Measurements from ENCODE around the gene SMYD3.
A peak's percentile ranks its signal among the peaks of the same experiment; 100 is the strongest.

Gene SMYD3

DNA sequence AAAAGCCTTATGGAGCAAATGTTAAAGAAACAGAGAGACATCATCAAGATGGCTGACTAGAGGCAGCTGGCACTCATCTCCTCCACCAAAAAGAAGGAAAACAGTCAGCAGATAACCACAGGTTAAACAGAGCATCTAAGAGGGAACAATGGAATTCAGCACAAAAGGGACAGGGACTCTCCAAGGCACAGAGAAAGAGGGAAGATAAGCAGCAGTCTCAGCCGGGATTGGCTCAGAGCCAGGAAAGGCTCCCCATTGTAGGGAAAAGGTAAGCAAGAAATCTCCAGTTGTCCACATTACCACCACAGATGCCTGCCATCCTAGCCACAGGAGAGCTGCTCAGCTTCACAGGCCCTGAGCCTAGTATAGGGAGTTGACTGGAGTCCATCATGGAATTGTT lies 605.5 kb downstream of the SMYD3 start:
- no peak for DNase-seq (ENCODE audit: low spot score)

DNA sequence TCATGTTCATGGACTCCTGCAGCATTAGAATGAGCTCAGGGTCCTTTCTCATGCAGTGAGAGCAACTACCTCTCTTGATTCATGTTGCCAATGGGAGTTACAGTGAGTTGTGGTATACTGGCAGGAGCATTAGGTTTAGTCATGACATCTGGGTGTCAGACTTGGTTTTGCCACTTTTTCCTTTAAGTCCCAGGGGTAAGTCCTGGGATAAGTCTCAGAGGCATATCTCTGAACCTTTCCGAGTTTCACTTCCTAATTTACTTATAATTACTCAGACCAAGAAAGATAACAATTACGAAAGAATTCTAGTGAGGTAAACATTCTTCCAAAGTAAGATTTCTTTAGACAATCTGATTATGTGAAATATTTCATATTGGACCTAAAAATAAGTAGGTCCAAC lies 606.0 kb downstream of the SMYD3 start:
- DNase-seq (ENCODE audit: low spot score) = no peak

DNA sequence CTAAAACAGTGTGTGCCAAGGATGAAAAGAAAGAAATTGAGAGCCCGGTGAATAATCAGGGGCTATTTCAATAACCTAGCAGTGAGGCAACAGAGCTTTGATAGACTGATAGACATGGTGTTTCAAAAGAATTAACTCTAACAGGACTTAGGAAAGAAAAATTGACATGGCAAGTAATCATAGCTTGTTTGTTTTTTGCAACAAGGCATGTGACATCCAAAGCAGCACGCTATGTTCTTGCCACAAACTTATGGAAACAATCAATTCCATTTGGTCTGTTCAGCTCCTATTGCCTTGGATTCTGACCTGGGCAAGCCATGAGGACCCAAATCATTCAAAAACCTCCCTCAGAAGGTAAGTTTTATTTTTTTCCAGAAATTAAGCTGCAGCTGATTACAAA lies 608.5 kb downstream of the SMYD3 start:
- DNase-seq (ENCODE audit: low spot score) = no peak

DNA sequence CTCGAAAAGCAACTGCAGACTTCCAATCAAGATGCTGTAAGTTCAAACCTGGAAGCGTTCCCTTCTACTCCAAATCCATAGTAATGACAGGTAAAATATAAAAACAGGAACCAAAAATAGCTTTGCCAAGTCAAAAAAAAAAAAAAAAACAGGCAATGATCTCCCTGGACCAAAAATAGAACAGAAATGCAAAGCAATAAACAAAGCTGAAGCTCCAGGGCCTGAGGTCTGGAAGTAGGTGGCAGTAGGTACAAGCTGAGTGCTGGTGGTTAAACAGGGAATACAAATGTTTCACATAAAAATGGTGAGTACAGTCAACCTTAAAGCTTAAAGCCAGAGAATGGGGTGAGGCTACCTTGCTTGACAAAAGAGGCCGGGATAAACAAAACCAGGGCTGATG lies 610.8 kb downstream of the SMYD3 start:
- no peak for DNase-seq (ENCODE audit: low spot score)

DNA sequence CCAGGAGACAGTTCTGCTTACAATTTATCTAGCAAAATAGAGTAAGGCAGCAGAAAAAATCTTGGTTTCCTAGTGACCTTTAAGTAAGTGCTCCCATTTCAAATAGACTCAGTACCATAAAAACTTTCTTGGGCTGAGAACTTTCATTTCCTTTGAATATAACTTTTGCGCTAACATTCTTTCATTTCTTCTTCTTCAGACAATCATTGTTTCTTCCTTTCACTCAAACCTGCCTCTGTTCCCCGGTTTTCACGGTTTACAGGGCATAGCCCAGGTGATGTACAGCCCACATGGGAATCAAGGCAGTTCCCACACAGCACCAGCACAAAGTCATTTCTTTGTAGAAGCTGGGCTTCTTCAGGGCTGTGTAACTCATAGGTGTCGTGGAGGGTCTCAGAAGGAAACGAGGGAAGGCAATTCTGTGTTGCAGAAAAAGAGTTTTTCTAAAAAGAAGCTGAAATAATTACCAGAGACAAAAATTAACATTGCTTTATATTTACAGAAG lies 611.6 kb downstream of the SMYD3 start:
- no peak for DNase-seq (ENCODE audit: low spot score)

DNA sequence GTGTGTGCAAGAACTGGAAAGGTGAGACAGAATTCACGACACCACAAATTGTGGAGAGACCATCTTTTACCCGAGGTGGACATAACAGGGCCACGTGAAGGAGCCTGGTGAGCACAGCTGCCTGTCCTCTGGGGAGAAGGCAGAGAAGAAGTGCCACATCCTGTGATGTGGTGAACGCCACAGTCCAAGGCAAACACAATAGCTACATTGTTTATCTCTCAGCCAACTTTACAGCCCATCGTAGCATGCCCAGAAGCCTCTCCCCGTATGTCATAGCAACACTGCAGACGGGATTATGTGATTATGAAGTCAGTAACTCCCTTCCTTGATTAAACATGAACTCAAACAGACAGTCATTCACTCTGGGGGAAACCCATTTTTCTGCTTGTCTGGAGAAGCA lies 612.2 kb downstream of the SMYD3 start:
- DNase-seq (ENCODE audit: low spot score) = no peak

DNA sequence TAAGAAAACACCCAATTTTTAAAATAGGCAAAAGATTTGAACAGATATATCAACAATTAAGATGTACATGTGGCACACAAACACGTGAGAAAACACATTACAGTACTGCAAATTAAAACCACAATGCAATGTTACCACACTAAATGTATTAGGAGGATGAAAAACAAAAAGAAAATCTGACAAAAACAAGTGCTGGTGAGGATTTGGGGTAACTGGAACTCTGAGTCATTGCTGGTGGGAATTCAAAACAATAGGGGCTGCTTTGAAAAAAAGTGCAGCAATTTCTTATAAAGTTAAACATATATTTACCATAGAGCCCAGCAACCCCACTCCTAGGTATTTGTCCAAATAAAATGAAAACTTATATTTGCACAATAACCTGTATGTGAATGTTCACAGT lies 614.1 kb downstream of the SMYD3 start:
- DNase-seq (ENCODE audit: low spot score) = no peak

DNA sequence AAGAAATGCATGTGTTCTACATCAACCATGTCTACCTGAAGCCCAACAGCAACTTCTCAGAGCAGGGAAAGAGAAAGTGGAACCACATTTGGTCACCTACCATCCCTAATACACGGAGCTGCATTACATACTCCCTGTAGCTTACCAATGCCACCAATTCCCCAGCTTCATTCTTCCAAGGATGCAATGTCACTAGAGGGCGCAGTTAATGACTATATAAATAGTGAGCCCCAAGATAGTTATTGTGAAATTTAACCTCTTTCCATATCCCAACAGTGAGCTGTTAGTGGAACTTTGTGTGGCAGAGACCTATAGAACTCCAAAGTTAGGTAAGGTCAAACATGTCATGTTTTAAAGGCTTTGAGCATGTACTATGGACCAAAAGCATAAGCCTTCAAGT lies 618.3 kb downstream of the SMYD3 start:
- no peak for DNase-seq (ENCODE audit: low spot score)

DNA sequence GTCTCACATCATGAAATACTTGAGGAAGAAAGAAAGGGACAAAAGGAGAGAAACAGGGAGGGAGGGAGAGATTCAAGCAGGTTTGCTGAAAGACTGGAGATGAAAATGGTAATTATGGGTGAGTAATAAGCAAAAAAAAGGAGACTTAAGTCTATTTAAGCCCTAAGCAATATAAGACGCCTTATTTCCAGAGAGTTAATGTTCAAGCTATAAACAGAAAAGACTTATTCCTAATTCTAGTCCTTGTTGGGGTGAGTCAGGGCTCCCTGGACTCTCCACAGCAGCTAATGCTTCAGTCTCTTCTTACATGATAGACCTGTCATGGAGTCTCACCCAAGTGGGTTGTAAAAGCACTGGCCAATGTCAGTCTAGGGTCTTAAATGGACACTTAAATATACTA lies 619.2 kb downstream of the SMYD3 start:
- DNase-seq (ENCODE audit: low spot score) = no peak

DNA sequence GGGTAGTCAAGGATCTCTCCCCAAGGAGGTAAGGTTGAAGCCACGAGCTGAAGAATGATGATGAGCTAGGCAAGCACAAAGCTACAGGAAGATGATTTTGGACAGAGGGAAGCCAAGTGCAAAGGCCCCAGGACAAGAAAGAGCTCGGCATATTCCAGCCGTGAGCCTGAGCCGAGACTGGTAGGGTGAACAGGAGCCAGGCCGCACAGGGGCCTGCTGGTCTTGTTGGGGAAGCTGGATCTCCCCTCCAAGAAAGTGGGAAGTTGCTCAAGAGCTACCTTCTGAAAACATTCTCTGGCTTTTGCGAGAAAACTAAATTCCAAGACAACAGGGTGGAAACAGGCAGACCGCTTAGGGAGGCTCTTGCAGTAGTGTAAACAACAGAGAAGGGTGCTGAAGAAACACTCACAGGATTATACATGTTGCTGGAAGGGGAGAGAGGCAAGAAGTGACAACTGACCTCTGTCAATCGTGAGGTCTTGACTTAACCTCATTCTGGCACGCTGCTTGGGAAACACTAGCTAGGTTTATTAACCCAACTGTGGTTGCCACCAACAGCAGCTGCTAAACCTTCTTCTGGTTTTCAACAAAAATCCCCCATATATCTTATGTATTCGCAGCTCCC lies 625.2 kb downstream of the SMYD3 start:
- DNase-seq (ENCODE audit: low spot score) = no peak

DNA sequence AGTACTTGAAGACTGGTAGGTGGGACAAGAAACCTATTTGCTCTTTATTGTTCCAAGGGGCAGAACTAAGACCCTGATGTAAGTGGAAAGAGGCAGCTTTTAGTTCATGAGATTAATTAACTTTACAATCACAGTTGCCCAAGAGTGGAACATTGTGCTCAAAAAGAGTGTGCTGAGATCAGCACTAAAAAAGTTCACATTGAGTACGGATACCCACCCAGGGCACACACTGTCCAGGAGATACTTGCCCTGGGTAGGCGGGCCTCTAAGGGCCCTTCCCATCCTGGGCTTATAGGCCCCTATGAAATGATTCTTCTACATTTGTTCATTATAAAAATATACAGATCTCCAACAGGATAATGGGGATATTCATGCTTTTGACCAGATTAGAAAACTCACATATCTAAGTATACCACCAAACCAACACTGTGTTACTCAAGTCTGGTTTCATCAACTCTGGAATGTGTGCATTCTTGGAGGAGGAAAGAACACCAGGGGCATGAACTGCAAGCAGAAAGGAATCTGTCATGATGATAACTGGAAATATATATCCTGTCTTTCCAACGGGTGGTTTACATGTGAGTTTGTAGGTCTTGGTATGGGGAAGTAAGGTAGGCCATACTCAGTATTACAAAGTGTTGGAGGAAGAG lies 626.2 kb downstream of the SMYD3 start:
- peak; percentile 49 for DNase-seq (ENCODE audit: low spot score)

DNA sequence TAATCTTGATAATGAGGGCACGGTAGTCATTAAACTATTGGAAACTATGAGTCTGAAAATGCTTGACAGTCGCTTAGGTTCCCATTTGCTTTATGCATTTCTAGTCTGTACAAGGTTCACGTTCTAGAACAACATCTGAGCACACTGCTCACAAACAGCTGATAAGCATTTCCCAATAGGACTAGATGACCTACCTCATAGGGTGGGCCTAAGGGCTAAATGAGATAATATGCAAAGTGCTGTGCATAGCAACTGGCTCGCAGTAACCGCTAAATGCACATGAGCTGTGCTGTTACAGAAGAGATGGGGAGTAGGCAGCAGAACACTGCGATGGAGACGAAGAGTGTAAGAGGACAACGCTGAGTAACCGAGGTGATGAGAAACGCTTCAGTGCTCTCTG lies 628.0 kb downstream of the SMYD3 start:
- no peak for DNase-seq (ENCODE audit: low spot score)

DNA sequence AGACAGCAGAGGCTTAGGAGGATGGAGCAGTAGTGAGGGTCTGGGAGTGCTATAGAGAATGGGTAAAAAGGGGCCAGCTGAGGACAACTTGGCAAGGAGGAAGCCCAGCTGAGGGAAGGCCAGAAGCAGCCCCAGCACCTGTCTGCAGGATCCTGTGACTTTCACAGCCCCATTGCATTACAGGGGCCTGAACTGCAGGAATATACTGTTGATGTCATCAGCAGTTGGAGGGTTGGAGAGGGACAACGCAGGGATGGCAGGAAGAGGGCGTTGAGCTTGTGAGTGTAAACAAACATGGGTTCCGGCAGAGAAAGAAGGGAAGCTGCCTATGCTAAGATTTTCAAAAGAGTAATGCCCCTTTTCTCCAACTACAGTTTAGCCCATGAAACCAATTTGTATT lies 628.5 kb downstream of the SMYD3 start:
- DNase-seq (ENCODE audit: low spot score) = no peak

DNA sequence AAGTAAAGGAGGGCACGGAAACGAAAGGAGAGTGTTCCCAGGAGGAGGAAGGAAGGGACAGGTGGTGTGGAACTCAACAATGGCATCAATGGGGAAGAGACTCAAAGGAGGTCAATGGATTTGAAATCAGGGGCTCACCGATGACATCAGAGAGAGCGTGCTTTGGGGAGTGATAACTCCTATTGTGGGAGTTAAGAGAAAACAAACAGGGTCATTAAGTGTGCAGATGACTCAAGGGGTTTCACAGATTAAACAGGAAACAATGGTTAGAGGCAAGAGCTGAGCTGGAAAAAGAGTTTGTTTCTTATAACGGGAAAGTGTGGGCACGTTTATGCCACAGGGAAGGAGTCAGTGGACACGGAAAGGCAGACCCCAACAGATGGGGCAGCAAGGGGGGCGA lies 629.1 kb downstream of the SMYD3 start:
- no peak for DNase-seq (ENCODE audit: low spot score)

DNA sequence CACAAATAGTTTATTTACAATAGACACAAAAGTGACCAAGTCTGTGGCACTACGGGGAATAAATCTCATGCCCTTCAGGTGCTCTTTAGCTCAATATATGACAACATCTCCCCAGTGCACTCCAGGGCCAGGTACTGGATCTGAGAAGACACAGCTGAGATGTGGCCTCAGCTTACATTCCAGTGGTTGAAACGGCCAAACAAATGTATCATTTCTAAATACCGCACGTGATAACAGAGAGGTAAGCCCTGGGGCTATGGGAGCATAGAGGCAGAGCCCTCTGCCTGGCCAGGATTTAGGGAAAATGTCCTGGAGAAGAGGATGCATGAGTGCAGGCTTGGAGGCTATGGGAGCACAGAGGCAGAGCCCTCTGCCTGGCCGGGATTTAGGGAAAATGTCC lies 630.5 kb downstream of the SMYD3 start:
- no peak for DNase-seq (ENCODE audit: low spot score)

DNA sequence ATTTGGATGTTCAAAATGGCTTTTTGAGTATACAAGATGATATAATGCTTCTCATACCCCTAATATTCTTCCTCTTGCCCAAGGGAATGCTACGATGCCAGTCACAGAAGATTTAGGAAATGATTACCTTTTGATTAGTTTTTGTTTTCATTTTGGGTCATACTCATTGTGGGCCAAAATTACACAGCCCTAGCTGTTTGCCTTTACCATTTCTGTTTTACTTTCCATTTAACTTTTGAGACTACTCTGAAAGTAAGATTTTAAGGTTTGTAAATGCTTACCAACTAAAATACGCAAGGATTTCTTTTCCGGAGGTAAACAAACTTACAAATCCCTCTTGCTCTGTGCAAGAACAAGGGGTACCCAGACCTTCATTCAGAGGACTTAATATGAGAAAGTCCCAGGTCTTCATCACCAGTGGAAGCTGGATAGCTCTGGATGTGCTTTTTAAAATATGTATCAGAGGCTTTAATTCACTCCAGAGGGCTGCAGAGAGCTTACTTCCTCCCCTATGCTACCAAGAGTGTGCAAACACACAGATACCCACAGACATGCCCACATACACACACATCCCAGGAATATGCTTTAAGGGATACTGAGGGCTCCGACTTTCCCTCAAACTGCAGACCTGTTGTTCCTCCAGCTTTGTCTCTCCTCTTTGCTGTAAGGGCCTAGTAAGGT lies 631.4 kb downstream of the SMYD3 start:
- no peak for DNase-seq (ENCODE audit: low spot score)

DNA sequence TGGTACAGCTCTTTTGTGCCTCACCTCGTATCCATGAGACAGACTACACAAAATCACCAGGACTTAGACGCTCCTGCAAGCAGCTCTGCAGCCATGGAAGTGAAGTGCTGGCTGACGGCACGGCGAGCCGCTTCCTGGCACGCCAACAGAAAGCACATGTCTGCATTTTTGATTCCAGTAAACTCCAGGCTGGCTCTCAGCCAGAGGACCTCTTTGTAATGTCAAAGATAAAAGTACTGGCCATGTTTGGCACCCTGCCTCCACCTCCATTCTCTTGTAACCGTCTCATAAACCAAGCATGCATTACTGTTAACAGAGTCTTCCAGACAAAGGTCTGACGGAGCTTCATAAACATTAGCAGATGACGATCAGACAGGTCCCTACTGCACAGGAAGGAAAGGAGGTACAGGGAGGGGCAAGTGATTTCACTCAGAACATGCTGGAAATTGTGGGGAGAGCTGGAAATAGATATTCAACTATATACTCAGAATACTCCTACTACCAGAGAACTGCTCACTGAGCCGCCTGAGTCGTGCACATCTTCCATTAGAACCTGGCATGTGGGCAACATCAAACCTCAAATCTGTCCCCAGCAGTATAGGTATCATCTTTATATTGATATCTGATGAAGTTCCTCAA lies 632.0 kb downstream of the SMYD3 start:
- peak; percentile 76 for DNase-seq (ENCODE audit: low spot score)

DNA sequence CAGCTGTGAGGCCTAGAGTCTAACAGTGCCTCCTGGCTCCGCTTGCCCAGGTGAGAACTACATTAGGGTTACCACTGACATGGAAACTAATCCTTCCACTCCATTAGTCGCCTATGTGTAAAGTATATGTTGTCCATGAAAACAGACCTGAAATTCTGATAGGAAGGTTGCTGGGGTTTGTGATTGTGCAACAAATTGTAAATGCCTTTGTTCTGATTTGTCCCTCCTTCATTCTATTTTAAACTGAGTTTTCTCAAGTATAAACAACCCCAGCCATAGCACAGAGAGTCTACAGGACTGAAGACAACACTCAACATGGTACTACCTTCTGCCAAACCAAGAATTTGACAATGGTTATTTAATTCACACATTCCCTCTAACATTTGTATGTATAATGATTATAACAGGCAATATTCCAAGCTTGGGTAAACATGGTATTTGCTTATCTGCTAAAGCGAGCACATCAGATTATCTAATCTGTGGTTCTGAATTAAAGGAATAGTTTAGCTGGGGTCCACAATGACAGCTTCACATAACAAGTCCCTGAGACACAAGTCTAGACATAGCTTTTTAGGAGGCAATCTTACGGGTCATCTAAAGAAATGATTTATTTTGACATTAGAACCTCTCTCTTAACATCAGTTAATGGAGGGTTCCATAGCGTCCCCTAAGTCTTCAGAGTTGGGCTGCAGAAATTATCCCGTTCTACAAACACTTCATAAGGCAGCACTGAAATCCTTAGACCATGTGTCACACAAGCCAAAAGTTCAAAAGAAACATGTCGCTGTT lies 633.0 kb downstream of the SMYD3 start:
- DNase-seq (ENCODE audit: low spot score) = no peak

DNA sequence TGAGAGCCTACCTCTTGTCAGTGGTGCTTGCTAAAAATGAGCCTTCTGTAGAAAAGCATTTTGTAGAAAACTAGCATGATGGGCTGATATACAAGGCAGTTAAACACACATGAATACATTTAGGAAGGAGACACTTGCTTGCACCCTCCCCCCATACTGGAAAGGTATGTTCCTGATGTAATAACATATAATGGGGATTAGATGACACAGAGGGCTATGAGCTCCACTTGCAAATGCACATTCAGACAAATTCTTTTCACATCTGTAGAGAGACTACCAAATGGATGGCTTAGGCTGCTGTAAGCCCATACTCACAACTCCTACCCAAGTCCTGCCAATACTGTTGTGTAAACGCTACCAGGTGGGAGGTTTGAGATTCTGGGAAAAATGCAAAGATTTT lies 634.0 kb downstream of the SMYD3 start:
- no peak for DNase-seq (ENCODE audit: low spot score)

DNA sequence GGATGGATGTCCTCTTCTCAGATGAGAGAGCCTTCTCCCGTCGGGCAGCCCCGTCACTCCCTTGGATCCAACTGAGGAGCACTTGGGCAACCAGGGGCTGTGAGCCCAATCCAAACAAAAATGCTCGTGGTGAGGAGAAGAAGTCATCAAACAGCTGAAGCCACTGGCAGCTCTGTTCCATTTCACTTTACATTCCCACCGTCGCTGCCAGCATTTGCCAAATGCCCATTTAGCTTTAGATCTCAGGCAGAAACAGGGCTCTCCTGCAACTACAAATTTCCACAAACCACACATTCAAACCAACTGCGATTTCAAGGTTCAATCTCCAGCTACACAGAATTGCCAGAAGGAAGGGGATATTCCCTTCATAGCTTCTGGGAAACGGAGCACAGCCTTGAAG lies 634.6 kb downstream of the SMYD3 start:
- no peak for DNase-seq (ENCODE audit: low spot score)

DNA sequence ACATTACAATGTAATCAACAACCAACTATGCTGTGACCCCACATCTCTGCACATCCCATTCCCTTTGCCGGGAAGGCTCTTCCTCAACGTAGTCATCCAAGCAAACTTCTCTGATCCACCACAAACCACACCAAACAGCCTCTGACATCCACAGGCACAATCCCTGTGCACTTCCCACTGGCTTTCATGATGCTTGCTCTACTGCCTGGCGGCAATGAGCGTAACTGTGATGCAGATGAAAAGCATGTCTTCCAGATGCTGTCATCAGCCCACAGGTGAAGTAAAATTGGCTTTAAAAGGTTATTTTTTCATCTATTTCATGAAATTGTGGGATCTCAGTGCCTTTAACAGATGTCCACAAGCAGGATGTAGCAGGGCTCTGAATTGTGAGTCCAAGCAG lies 635.2 kb downstream of the SMYD3 start:
- DNase-seq (ENCODE audit: low spot score) = peak; percentile 52

DNA sequence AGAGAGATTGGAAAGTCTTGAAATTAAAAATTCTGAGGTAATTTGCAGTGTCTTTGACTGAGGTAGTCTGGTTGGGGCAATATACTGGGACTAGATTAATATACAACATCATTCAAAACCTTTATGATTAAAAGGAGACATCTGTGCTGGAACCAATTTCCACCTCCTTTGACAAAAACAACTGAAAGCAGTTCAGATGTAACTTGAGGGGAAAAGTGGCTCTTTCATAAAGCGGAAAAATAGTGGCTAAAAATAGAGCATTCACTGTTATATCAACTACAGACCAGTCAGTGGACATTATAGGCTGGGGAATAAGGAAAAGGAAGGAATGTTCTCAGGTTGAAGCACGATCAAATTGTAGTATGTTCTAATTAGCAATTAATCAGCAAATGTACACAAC lies 635.9 kb downstream of the SMYD3 start:
- DNase-seq (ENCODE audit: low spot score) = no peak

Data from AG08396 (cell line).